Measurements from ENCODE around the gene SUSD2. TPM values are rescaled to one million over a fixed set of nuclear protein-coding genes. Genes with fewer than 3 reads are reported as not detected.

The SUSD2 gene
- polyA plus RNA-seq, 1 donor (not counting 4 experiments of a cell fraction or from before 2014, with no cell fraction given): 0.01 TPM

GRCh38 chr22:24156913-24157821, 24.1 kb upstream of the SUSD2 start:
- H3K79me2 ChIP-seq (ENCODE audit: control insufficient read depth, insufficient read depth, low read length): no peaks in the 10 kb centered on the region
- TF ChIP-seq EZH2 (IDR thresholded peaks at IDR 0.05; ENCODE audit: low read length): no peak
- TF ChIP-seq CTCF (optimal IDR thresholded peaks at IDR 0.05 in 1 of 3, IDR thresholded peaks at IDR 0.05 in 1 of 3, conservative IDR thresholded peaks at IDR 0.05 in 1 of 3; ENCODE audit: extremely low read depth in 1 of 3, insufficient read depth in 2 of 3, low read length in 3 of 3): peak; percentile 78 to 83 (median 83)
- H3K4me2 ChIP-seq (ENCODE audit: control insufficient read depth, extremely low read depth, insufficient read depth, low read depth, low read length): peak overlapping the region; percentile 90
- FAIRE-seq (peak; percentile 43), DNase-seq (ENCODE audit: low read depth, low spot score) (no peak)
- peaks cover 18% of the 10 kb centered on the region for H3K4me1 ChIP-seq (ENCODE audit: control insufficient read depth, extremely low read depth, insufficient read depth, low read length)
- no peak overlapping the region for H3K27ac ChIP-seq (ENCODE audit: control insufficient read depth, insufficient read depth, low read length)
- H3K27me3 ChIP-seq (ENCODE audit: control insufficient read depth, extremely low read depth, insufficient read depth, low read length): no peaks in the 10 kb centered on the region
- H4K20me1 ChIP-seq (ENCODE audit: control insufficient read depth, extremely low read depth, insufficient read depth, low read length): peaks cover 18% of the 10 kb centered on the region
- H3K9ac ChIP-seq (ENCODE audit: control insufficient read depth, extremely low read depth, insufficient read depth, low read length): no peak overlapping the region
- H3K9me3 ChIP-seq (ENCODE audit: control insufficient read depth, low read depth, low read length): no peaks in the 10 kb centered on the region
- H3K36me3 ChIP-seq (ENCODE audit: control insufficient read depth in 2 of 2, extremely low read depth in 1 of 2, insufficient read depth in 2 of 2, low read length in 2 of 2): peaks cover 2 to 8% of the 10 kb centered on the region in 2 experiments
- no peak overlapping the region for H2AFZ ChIP-seq (ENCODE audit: control insufficient read depth, low read length)
- peaks cover 3% of the 10 kb centered on the region for H3K9me1 ChIP-seq (ENCODE audit: control insufficient read depth, extremely low read depth, insufficient read depth, low read length)
- dilution Hi-C loops (cut with MboI; ENCODE audit: extremely low pct_ligation_motif_present, low sequenced_read_pairs): no loop called here
- H3K4me3 ChIP-seq (ENCODE audit: control insufficient read depth in 2 of 3, extremely low read depth in 1 of 3, insufficient read depth in 2 of 3, low read depth in 1 of 3, low read length in 3 of 3): peak overlapping the region in 2 of 3 experiments; percentile 57 to 61

- Histone ChIP-seq H3K27me3 (ENCODE audit: control insufficient read depth, extremely low read depth, insufficient read depth, low read length) (no peaks in the 10 kb centered on the region), H3K9ac (ENCODE audit: control insufficient read depth, extremely low read depth, insufficient read depth, low read length) (no peak overlapping the region), H3K27ac (ENCODE audit: control insufficient read depth, insufficient read depth, low read length) (no peak overlapping the region), H3K4me3 (ENCODE audit: control insufficient read depth in 2 of 3, extremely low read depth in 1 of 3, insufficient read depth in 2 of 3, low read depth in 1 of 3, low read length in 3 of 3) (no peak overlapping the region), H3K4me1 (ENCODE audit: control insufficient read depth, extremely low read depth, insufficient read depth, low read length) (peaks cover 18% of the 10 kb centered on the region), H2AFZ (ENCODE audit: control insufficient read depth, low read length) (no peak overlapping the region), H4K20me1 (ENCODE audit: control insufficient read depth, extremely low read depth, insufficient read depth, low read length) (peaks cover 18% of the 10 kb centered on the region), H3K4me2 (ENCODE audit: control insufficient read depth, extremely low read depth, insufficient read depth, low read depth, low read length) (no peak overlapping the region), H3K9me3 (ENCODE audit: control insufficient read depth, low read depth, low read length) (no peaks in the 10 kb centered on the region), H3K79me2 (ENCODE audit: control insufficient read depth, insufficient read depth, low read length) (no peaks in the 10 kb centered on the region), H3K9me1 (ENCODE audit: control insufficient read depth, extremely low read depth, insufficient read depth, low read length) (peaks cover 3% of the 10 kb centered on the region), H3K36me3 (ENCODE audit: control insufficient read depth in 2 of 2, extremely low read depth in 1 of 2, insufficient read depth in 2 of 2, low read length in 2 of 2) (peaks cover 0 to 7% of the 10 kb centered on the region in 2 experiments)
- dilution Hi-C loops (cut with MboI; ENCODE audit: extremely low pct_ligation_motif_present, low sequenced_read_pairs): no loop called here
- TF ChIP-seq CTCF (optimal IDR thresholded peaks at IDR 0.05 in 1 of 3, IDR thresholded peaks at IDR 0.05 in 1 of 3, conservative IDR thresholded peaks at IDR 0.05 in 1 of 3; ENCODE audit: extremely low read depth in 1 of 3, insufficient read depth in 2 of 3, low read length in 3 of 3) (no peak), EZH2 (IDR thresholded peaks at IDR 0.05; ENCODE audit: low read length) (no peak)
- DNase-seq (ENCODE audit: low read depth, low spot score) (no peak), FAIRE-seq (no peak)
Measured at GRCh38 chr22:24157822-24158135, 23.5 kb upstream of the SUSD2 start.

Measured in keratinocyte (primary cell).